GM23248 (cell line): ENCODE measurements around the gene DAB1. TPM values are rescaled to one million over a fixed set of nuclear protein-coding genes. Genes with fewer than 3 reads are reported as not detected.

ENCODE experiments used
- DNase-seq: peaks from one replicate; pipeline ENCODE4 v3.0.0-alpha.2; 2015
- H2AFZ ChIP-seq: fragments of 200-600 bp; sonication (generic); 2 replicates; pipeline ENCODE4 v1.6.1; 2016; ENCODE audit warnings: antibody characterized with exemption
- H3F3A ChIP-seq: fragments of 200-600 bp; sonication (generic); 2 replicates; pipeline ENCODE4 v1.6.1; 2016; ENCODE audit warnings: mild to moderate bottlenecking, antibody characterized with exemption, mixed run types; ENCODE audit not compliant: insufficient read depth
- H3K27ac ChIP-seq: fragments of 200-600 bp; sonication (generic); 2 replicates; pipeline ENCODE4 v1.5.1; 2016; ENCODE audit warnings: mild to moderate bottlenecking
- H3K27me3 ChIP-seq: fragments of 200-600 bp; sonication (generic); replicated peaks from 2 replicates; pipeline ENCODE4 v1.6.1; 2016; ENCODE audit warnings: mild to moderate bottlenecking; ENCODE audit not compliant: insufficient read depth
- H3K36me3 ChIP-seq: fragments of 200-600 bp; sonication (generic); 2 replicates; pipeline ENCODE4 v1.6.1; 2016; ENCODE audit warnings: low read depth, mild to moderate bottlenecking
- H3K4me1 ChIP-seq: fragments of 200-600 bp; sonication (generic); 2 replicates; pipeline ENCODE4 v1.6.1; 2016; ENCODE audit warnings: mild to moderate bottlenecking; ENCODE audit not compliant: insufficient read depth
- H3K4me2 ChIP-seq: fragments of 200-600 bp; sonication (generic); one replicate; pipeline ENCODE4 v1.6.1; 2016; ENCODE audit warnings: mild to moderate bottlenecking; ENCODE audit not compliant: unreplicated experiment
- H3K4me3 ChIP-seq: fragments of 200-600 bp; sonication (generic); 2 replicates; pipeline ENCODE4 v1.5.1; 2016; ENCODE audit warnings: mild to moderate bottlenecking
- H3K79me2 ChIP-seq: fragments of 200-600 bp; sonication (generic); 2 replicates; pipeline ENCODE4 v1.6.1; 2016; ENCODE audit warnings: mild to moderate bottlenecking; ENCODE audit not compliant: insufficient read depth
- H3K9ac ChIP-seq: fragments of 200-600 bp; sonication (generic); 2 replicates; pipeline ENCODE4 v1.6.1; 2016; ENCODE audit warnings: mild to moderate bottlenecking
- H3K9me2 ChIP-seq: fragments of 200-600 bp; sonication (generic); 2 replicates; pipeline ENCODE4 v1.6.1; 2016; ENCODE audit warnings: mixed run types, mild to moderate bottlenecking, moderate library complexity; ENCODE audit not compliant: insufficient read depth
- H3K9me3 ChIP-seq: fragments of 200-600 bp; sonication (generic); one replicate; pipeline ENCODE4 v1.6.1; 2017; ENCODE audit warnings: low read depth
- H4K20me1 ChIP-seq: fragments of 200-600 bp; sonication (generic); 2 replicates; pipeline ENCODE4 v1.6.0; 2016; ENCODE audit not compliant: insufficient read depth
- EZH2 ChIP-seq: fragments of 200-600 bp; sonication (generic); IDR thresholded peaks from 2 replicates; pipeline ENCODE4 v1.6.1; 2018; ENCODE audit warnings: antibody characterized with exemption, mild to moderate bottlenecking; ENCODE audit not compliant: insufficient read depth, poor library complexity, severe bottlenecking
- EZH2phosphoT487 ChIP-seq: fragments of 200-600 bp; sonication (generic); IDR thresholded peaks from 2 replicates; pipeline ENCODE4 v1.6.1; 2018; ENCODE audit warnings: antibody characterized with exemption, moderate library complexity, mild to moderate bottlenecking, low read depth; ENCODE audit not compliant: insufficient read depth
- WGBS, 2 experiments: methylation state at CpG; one replicate each; pipeline ENCODE4 v1.1.6; 2015 to 2017; ENCODE audit warnings: low lambda C conversion rate in 2 of 2, low coverage in 1 of 2; ENCODE audit errors: missing lambda C conversion rate in 2 of 2; 5-methylcytosine and 5-hydroxymethylcytosine counted together
- in situ Hi-C: fragments of 300-500 bp; cut with MboI; formaldehyde crosslinking; loops from 2 replicates; pipeline ENCODE4 v1.15.0; 2020
- polyA plus RNA-seq: library from polyadenylated mRNA; unstranded; fragments of >200 nt; fragmentation: Nextera tagmentation; extraction: Ambion mirVana; gene quantifications from 2 replicates; pipeline ENCODE4 v1.2.1, GENCODE V29; 2016
- total RNA-seq: library from RNA; depleted of rRNA; stranded (reverse); fragments of >200 nt; shearing (Covaris generic); gene quantifications from 2 replicates; pipeline ENCODE4 v1.2.3, GENCODE V29; 2014

DAB1 gene
- total and polyA plus RNA-seq, 2 experiments from 2014 or later: 0.11 to 0.39 TPM

- H3F3A ChIP-seq: no peaks in the 10 kb centered on the region
- no peak for TF ChIP-seq EZH2
- no peak for TF ChIP-seq EZH2phosphoT487
Measured at GRCh38 chr1:57384901-57385300, 39.0 kb downstream of the DAB1 start.

GRCh38 chr1:57384284-57384683, 39.6 kb downstream of the DAB1 start:
- no peaks in the 10 kb centered on the region for H3K27me3 ChIP-seq
- H3K36me3 ChIP-seq: no peaks in the 10 kb centered on the region
- DNase-seq: no peak
- no peaks in the 10 kb centered on the region for H3K4me1 ChIP-seq
- H3K9ac ChIP-seq: no peak overlapping the region
- H3K27ac ChIP-seq: no peak overlapping the region
- H3K4me2 ChIP-seq: no peak overlapping the region
- no peaks in the 10 kb centered on the region for H3F3A ChIP-seq
- H3K79me2 ChIP-seq: no peaks in the 10 kb centered on the region
- no peak overlapping the region for H2AFZ ChIP-seq
- H3K9me3 ChIP-seq: no peaks in the 10 kb centered on the region
- H3K9me2 ChIP-seq: no peaks in the 10 kb centered on the region
- H3K4me3 ChIP-seq: no peak overlapping the region
- TF ChIP-seq EZH2phosphoT487 (no peak), EZH2 (no peak)
- H4K20me1 ChIP-seq: no peaks in the 10 kb centered on the region
- 47 to 57% methylated on average over 4 of the region's 4 CpGs for WGBS, 2 experiments
- in situ Hi-C loops: no loop called here

More at GRCh38 chr1:57384901-57385300, 39.0 kb downstream of the DAB1 start:
- H3K36me3 ChIP-seq: no peaks in the 10 kb centered on the region
- H3K27me3 ChIP-seq: no peaks in the 10 kb centered on the region
- in situ Hi-C loops: no loop called here
- H3K4me3 ChIP-seq: no peak overlapping the region
- H3K79me2 ChIP-seq: no peaks in the 10 kb centered on the region
- H4K20me1 ChIP-seq: no peaks in the 10 kb centered on the region
- H3K9me2 ChIP-seq: no peaks in the 10 kb centered on the region
- H3K9ac ChIP-seq: no peak overlapping the region
- 0 to 12% methylated on average over 1 of the region's 1 CpG for WGBS, 2 experiments
- no peak for DNase-seq
- H3K9me3 ChIP-seq: no peaks in the 10 kb centered on the region
- no peak overlapping the region for H2AFZ ChIP-seq
- no peaks in the 10 kb centered on the region for H3K4me1 ChIP-seq
- H3K27ac ChIP-seq: no peak overlapping the region
- no peak overlapping the region for H3K4me2 ChIP-seq

- Histone ChIP-seq H3K9me2 (no peaks in the 10 kb centered on the region), H2AFZ (no peak overlapping the region), H3K4me2 (no peak overlapping the region), H3K9me3 (no peaks in the 10 kb centered on the region), H3F3A (no peaks in the 10 kb centered on the region), H3K9ac (no peak overlapping the region), H3K4me3 (no peak overlapping the region), H3K79me2 (no peaks in the 10 kb centered on the region), H3K4me1 (no peaks in the 10 kb centered on the region), H3K27ac (no peak overlapping the region), H3K36me3 (no peaks in the 10 kb centered on the region), H3K27me3 (no peaks in the 10 kb centered on the region), H4K20me1 (no peaks in the 10 kb centered on the region)
- 5 to 8% methylated on average over 2 of the region's 2 CpGs for WGBS, 2 experiments
- no peak for DNase-seq
- in situ Hi-C loops: no loop called here
- no peak for TF ChIP-seq EZH2phosphoT487
- TF ChIP-seq EZH2: no peak
Measured at GRCh38 chr1:57381871-57382270, 42.0 kb downstream of the DAB1 start.

DNA sequence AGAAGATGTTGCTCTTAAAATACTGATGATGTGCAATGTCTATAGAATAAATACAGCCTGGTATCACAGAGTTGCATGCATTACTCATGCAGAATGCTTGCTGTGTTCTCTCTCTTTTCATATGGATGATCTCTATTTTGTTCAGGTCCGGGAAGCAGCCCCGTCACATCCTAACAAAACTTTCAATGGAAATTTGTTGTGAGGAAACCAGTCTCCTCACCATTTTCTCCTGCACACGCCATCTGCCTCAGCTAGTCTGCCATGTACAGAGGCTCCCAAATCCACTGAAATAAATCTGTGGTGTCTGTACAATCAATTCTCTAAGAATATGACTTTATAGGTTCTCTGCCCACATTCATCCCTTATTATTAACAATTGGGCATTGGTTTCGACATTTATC, 42.4 kb downstream of the DAB1 start:
- no peak overlapping the region for H3K27ac ChIP-seq
- no peaks in the 10 kb centered on the region for H3K9me2 ChIP-seq
- TF ChIP-seq EZH2: no peak
- H3K4me1 ChIP-seq: no peaks in the 10 kb centered on the region
- H3F3A ChIP-seq: no peaks in the 10 kb centered on the region
- H3K4me2 ChIP-seq: no peak overlapping the region
- H3K4me3 ChIP-seq: no peak overlapping the region
- no peaks in the 10 kb centered on the region for H3K27me3 ChIP-seq
- no peaks in the 10 kb centered on the region for H3K36me3 ChIP-seq
- H3K9ac ChIP-seq: no peak overlapping the region
- H4K20me1 ChIP-seq: no peaks in the 10 kb centered on the region
- WGBS, 2 experiments: 21 to 25% methylated on average over 4 of the region's 4 CpGs
- in situ Hi-C loops: no loop called here
- no peaks in the 10 kb centered on the region for H3K9me3 ChIP-seq
- DNase-seq: no peak
- H2AFZ ChIP-seq: no peak overlapping the region
- H3K79me2 ChIP-seq: no peaks in the 10 kb centered on the region

DNA sequence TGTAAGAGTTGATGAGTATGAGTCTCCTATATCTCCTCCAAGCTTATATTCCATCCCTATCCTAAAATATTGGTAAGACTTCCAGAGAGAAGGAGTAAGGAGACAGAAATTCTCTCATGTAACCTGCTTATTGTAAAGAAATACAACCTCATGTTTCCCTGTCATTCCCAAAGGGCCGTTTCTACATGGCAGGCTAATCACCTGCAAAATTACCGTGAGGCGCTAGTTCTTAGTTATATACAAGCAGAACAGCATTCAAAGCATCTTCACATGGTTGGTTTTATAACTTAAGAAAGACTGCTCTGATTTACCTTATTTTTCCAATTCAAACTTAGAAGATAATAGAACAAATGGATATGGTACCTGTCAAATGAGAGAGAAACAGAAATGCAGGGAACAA, 42.9 kb downstream of the DAB1 start:
- no peak for DNase-seq
- in situ Hi-C loops: no loop called here

More for the DNA sequence above, 42.9 kb downstream of the DAB1 start:
- Histone ChIP-seq H3K36me3 (no peaks in the 10 kb centered on the region), H3K79me2 (no peaks in the 10 kb centered on the region), H3F3A (no peaks in the 10 kb centered on the region), H3K4me2 (no peak overlapping the region), H2AFZ (no peak overlapping the region), H3K9me2 (no peaks in the 10 kb centered on the region), H3K27ac (no peak overlapping the region), H3K9ac (no peak overlapping the region), H3K9me3 (no peaks in the 10 kb centered on the region), H4K20me1 (no peaks in the 10 kb centered on the region), H3K27me3 (no peaks in the 10 kb centered on the region), H3K4me1 (no peaks in the 10 kb centered on the region), H3K4me3 (no peak overlapping the region)
- TF ChIP-seq EZH2phosphoT487: no peak
- no peak for TF ChIP-seq EZH2
- 37 to 51% methylated on average over 3 of the region's 3 CpGs for WGBS, 2 experiments
